ENCODE data around the gene ZNF830. TPM values are rescaled to one million over a fixed set of nuclear protein-coding genes. Genes with fewer than 3 reads are reported as not detected.

ZNF830 gene
- total and polyA plus RNA-seq, 9 of the 15 experiments (the other 6 are each of a cell fraction or from before 2014, with no cell fraction given), result 13.1 to 28.7 (median 21.7) TPM

DNA sequence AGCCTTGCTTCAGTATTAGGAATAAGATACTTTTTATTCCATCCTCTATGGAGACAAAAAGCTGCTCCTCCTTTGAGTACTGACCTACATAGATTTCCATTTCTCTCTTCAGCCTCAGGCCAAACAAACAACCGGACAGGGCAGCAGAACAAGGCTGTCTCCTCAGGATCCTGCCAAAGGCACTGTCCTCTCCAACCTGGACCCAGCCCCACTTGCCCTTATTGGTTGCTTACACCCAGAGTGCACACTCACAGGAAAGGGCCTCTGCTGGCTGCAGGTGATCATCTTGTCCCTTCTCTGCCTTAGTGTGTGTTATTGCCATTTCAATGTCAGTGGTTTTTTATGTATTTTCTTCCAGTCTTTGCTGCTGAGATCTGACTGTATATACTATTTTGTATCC is 45.6 kb downstream of the ZNF830 start (continued):
- TF ChIP-seq, protein P1, sequence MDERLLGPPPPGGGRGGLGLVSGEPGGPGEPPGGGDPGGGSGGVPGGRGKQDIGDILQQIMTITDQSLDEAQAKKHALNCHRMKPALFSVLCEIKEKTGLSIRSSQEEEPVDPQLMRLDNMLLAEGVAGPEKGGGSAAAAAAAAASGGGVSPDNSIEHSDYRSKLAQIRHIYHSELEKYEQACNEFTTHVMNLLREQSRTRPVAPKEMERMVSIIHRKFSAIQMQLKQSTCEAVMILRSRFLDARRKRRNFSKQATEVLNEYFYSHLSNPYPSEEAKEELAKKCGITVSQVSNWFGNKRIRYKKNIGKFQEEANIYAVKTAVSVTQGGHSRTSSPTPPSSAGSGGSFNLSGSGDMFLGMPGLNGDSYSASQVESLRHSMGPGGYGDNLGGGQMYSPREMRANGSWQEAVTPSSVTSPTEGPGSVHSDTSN (CRISPR knock-in tag; IDR thresholded peaks at IDR 0.05; ENCODE audit: low read depth), result no peak
- TF ChIP-seq, protein P1 (tag; conservative IDR thresholded peaks at IDR 0.05; ENCODE audit: low read depth), result no peak
- no peak for TF ChIP-seq NUFIP1 (IDR thresholded peaks at IDR 0.05; ENCODE audit: partially characterized antibody)

DNA sequence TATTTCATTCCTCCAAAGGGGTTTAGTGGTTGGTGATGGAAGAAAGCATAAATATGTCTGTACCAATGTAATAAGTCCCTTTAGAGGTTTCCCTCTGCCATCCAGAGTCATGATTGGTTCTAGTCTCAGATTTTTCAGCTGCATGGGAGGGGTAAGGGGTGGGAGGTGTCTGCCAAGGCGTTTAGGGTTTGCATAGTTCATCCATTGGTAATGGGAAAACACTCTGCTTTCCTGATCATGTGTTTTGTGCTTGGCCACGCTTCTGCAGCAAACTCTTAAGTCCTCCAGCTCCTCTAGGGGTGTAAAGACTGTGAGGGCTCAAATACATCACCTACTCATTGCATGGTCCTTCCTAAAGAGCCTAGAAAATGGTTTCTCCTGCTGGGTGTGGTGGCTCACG is 48.8 kb downstream of the ZNF830 start:
- no peak overlapping the region for H2AFZ ChIP-seq (ENCODE audit: low read depth, low read length)
- no peak for DNase-seq (ENCODE audit: extremely low read depth in 1 of 4, low spot score in 3 of 4)
- ATAC-seq, result no peak
- TF ChIP-seq ZNF707 (CRISPR knock-in tag; conservative IDR thresholded peaks at IDR 0.05) (no peak), POLR2AphosphoS5 (IDR thresholded peaks at IDR 0.05; ENCODE audit: control insufficient read depth, insufficient read depth, low read depth, low read length) (peak; percentile 6; the same call in 1 of the 2 replicates)
- no peaks in the 10 kb centered on the region for H4K20me1 ChIP-seq (replicated peaks; ENCODE audit: control insufficient read depth, insufficient read depth, low read length)
- H3K36me3 ChIP-seq (ENCODE audit: control insufficient read depth, insufficient read depth, low read length), result peaks cover 54% of the 10 kb centered on the region
- no peaks in the 10 kb centered on the region for H3K4me1 ChIP-seq (replicated peaks in 1 of 2; ENCODE audit: control insufficient read depth in 2 of 2, insufficient read depth in 2 of 2, low read length in 2 of 2)
- no peak for FAIRE-seq
- H3K27me3 ChIP-seq (ENCODE audit: control insufficient read depth in 2 of 2, insufficient read depth in 2 of 2, low read length in 2 of 2), result no peaks in the 10 kb centered on the region
- no peak overlapping the region for H3K27ac ChIP-seq (ENCODE audit: extremely low read depth, low read depth, low read length)
- no TSS peak for BruUV-seq (replicated peaks)
- H3K4me3 ChIP-seq, result no peak overlapping the region
- in situ Hi-C loops (cut with MboI), result no loop called here
- no peaks in the 10 kb centered on the region for H3K9me1 ChIP-seq (ENCODE audit: control insufficient read depth, insufficient read depth, low read length)
- POLR2A ChIA-PET, result interaction anchor here (0.7 to 1.4 kb wide), 2 partner anchors 13 to 33 kb away, joined by 3 to 4 read pairs; no protein-coding TSS in a partner anchor
- no peak overlapping the region for H3K4me2 ChIP-seq (ENCODE audit: insufficient read depth, low read length)
- intact Hi-C loops (cut with micrococcal nuclease), result no loop called here
- H3K9me3 ChIP-seq (replicated peaks; ENCODE audit: control insufficient read depth, insufficient read depth, low read depth, low read length), result no peaks in the 10 kb centered on the region
- no peak overlapping the region for H3K9ac ChIP-seq (ENCODE audit: insufficient read depth in 1 of 2, low read depth in 2 of 2, low read length in 2 of 2)
- 73% methylated on average over 3 of the region's 3 CpGs for WGBS (ENCODE audit: insufficient coverage, low coverage, missing lambda C conversion rate)
- H3K79me2 ChIP-seq (ENCODE audit: control insufficient read depth, insufficient read depth, low read length), result no peaks in the 10 kb centered on the region
- CTCF ChIA-PET (ENCODE audit: low intra/inter-chr PET ratio), result no interaction called here

All from K562 (cell line).